Right cardiac atrium (tissue), 5 donors: ENCODE measurements around the gene CPA4. TPM values are rescaled to one million over a fixed set of nuclear protein-coding genes. Genes with fewer than 3 reads are reported as not detected.

Experiments used
- ATAC-seq, 2 donors: fragments of 200-7000 bp; cut with Tn5 transposase; one replicate each; pipeline versions ENCODE4 v1.8.0 to v1.9.1; 2020; ENCODE audit warnings: moderate library complexity in 2 of 2, mild to moderate bottlenecking in 1 of 2
- DNase-seq, 3 donors: peaks; one replicate each; pipeline ENCODE4 v3.0.0-alpha.2; 2020
- H3K27ac ChIP-seq: one replicate; pipeline ENCODE4 v1.5.1; 2013; ENCODE audit warnings: mild to moderate bottlenecking, low read length, control low read depth, moderate library complexity
- H3K27me3 ChIP-seq: one replicate; pipeline ENCODE4 v1.6.1; 2013; ENCODE audit not compliant: control insufficient read depth, insufficient read depth
- H3K4me1 ChIP-seq: one replicate; pipeline ENCODE4 v1.6.1; 2013; ENCODE audit warnings: low read length; ENCODE audit not compliant: control insufficient read depth, insufficient read depth
- H3K4me3 ChIP-seq: one replicate; pipeline ENCODE4 v1.5.1; 2013; ENCODE audit warnings: low read length, control low read depth
- H3K9me3 ChIP-seq: one replicate; pipeline ENCODE4 v1.6.1; 2013; ENCODE audit warnings: low read length; ENCODE audit not compliant: control insufficient read depth
- WGBS: extraction: QIAGEN DNeasy Blood & Tissue Kit; methylation state at CpG from one replicate; pipeline ENCODE4 v1.1.7; 2013; 5-methylcytosine and 5-hydroxymethylcytosine counted together
- intact Hi-C, 4 donors: fragments of 100-400 bp; cut with DNase I; formaldehyde crosslinking; loops; one replicate each; pipeline versions ENCODE4 v1.11.0 to v1.14.0; 2022 to 2023
- polyA plus RNA-seq: library from polyadenylated mRNA; stranded (reverse); fragments of 200-250 nt; gene quantifications from one replicate; pipeline ENCODE4 v1.2.3, GENCODE V29; 2013
- total RNA-seq, 4 donors: library from RNA; stranded (reverse); fragmentation: NEBNext Ultra II Directional; extraction: Animal tissue kit (Norgen Biotek cat#: 25700); gene quantifications; one replicate each; pipeline ENCODE4 v1.2.1, GENCODE V29; 2021
- donor health status: healthy with polysubstance abuse.
- donor health status: DM: no; HTN: yes; CAD: no.
- donor health status: DM: no; HTN: no; CAD: no.
- donor health status: DM: no; HTN: yes; CAD: no; lungs with severe emphysema.
- donor health status: DM: yes; HTN: yes; CAD: no.

CPA4 gene
- total and polyA plus RNA-seq, 5 donors: 0.02 to 0.84 (median 0.50) TPM; not detected in 1

GRCh38 chr7:130289478-130289877, 3.5 kb upstream of the CPA4 start:
- no peak for ATAC-seq
- 92% methylated on average over 9 of the region's 9 CpGs for WGBS
- H3K4me1 ChIP-seq: no peaks in the 10 kb centered on the region
- H3K27ac ChIP-seq: no peak overlapping the region
- H3K27me3 ChIP-seq: no peaks in the 10 kb centered on the region
- intact Hi-C loops: no loop called here
- no peak overlapping the region for H3K4me3 ChIP-seq
- DNase-seq: no peak
- H3K9me3 ChIP-seq: no peaks in the 10 kb centered on the region

DNA sequence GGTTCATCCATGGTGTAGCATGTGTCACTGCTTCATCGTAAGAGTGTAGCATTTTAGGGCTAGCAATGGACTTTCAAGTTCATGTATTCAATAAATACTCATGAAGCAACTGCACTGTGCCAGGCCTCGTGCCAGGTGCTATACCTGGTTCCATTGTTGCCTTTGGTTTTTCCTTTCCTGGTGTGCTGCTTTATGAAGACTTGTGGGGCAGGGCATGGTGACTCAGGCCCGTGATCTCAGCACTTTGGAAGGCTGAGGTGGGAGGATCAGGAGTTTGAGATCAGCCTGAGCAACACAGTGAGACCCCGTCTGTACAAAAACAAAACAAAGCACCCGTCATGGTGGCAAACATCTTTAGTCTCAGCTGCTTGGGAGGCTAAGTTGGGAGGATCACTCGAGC, 2.2 kb upstream of the CPA4 start:
- no peak for DNase-seq
- intact Hi-C loops: no loop called here
- 94% methylated on average over 6 of the region's 6 CpGs for WGBS

DNA sequence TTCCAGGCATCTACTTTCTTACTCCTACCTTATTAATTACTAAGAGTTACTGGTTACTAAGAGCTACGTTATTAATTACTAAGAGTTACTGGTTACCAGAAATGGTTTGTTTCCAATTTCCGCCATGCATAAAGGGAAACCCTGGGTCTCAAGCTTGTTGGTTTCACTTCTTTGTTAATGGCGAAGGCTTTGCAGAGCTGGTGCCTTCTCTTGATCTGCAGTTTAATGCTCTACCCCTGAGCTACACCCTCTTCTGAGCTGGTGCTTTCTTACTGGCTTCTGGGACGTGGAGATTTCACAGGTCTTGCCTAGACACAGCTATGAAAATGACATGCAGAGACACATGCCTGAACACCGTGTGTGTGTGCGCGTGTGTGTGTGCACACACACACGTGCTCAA, 560 bp downstream of the CPA4 start:
- ATAC-seq (no peak), DNase-seq (no peak)
- Histone ChIP-seq H3K9me3 (no peaks in the 10 kb centered on the region), H3K27ac (no peak overlapping the region), H3K27me3 (no peaks in the 10 kb centered on the region), H3K4me1 (no peaks in the 10 kb centered on the region), H3K4me3 (no peak overlapping the region)
- WGBS: 86% methylated on average over 8 of the region's 8 CpGs
- intact Hi-C loops: no loop called here

More for the DNA sequence above, 2.2 kb upstream of the CPA4 start:
- Histone ChIP-seq H3K9me3 (no peaks in the 10 kb centered on the region), H3K27ac (no peak overlapping the region), H3K27me3 (no peaks in the 10 kb centered on the region), H3K4me1 (no peaks in the 10 kb centered on the region), H3K4me3 (no peak overlapping the region)
- ATAC-seq: no peak

GRCh38 chr7:130294314-130294713, 1.4 kb downstream of the CPA4 start:
- Histone ChIP-seq H3K4me3 (no peak overlapping the region), H3K27ac (no peak overlapping the region), H3K27me3 (no peaks in the 10 kb centered on the region), H3K4me1 (no peaks in the 10 kb centered on the region), H3K9me3 (no peaks in the 10 kb centered on the region)
- intact Hi-C loops: no loop called here
- no peak for DNase-seq
- 83% methylated on average over 5 of the region's 5 CpGs for WGBS
- ATAC-seq: no peak

DNA sequence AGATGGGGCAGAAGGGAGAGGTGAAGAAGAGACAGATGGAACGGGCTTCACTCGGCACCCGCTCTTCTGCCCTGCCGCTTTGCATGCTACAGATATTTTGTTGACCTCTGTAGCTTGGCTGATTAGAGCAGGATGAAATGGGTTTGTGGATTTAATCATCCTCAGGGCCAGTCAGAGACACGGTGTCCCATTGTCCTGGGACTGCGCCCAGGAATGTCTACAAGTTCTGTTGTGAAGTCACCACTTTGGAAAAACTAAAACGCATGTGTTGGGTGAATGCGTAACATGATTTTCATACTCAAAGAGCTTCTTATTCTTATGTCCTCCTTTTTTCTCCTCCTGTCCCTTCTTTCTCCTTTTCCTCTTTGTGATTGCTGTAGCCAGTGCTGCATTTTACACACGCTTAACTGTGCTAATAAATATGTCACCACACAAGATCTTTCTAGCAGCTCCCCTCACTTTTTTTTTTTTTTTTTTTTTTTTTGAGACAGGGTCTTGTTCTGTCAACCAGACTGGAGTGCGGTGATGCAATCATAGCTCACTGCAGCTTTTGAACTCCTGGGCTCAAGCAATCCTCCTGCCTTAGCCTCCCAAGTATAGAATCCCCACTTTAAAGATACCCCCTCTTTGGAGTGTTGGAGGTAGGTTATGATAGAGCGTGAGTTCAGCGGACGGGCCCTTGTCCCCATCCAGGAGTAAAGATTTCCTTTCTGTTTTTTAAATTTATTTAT, 3.4 kb downstream of the CPA4 start:
- ATAC-seq: no peak
- DNase-seq: no peak
- H3K9me3 ChIP-seq: no peaks in the 10 kb centered on the region
- no peaks in the 10 kb centered on the region for H3K4me1 ChIP-seq
- no peak overlapping the region for H3K27ac ChIP-seq
- 87% methylated on average over 13 of the region's 13 CpGs for WGBS
- no peaks in the 10 kb centered on the region for H3K27me3 ChIP-seq
- no peak overlapping the region for H3K4me3 ChIP-seq
- intact Hi-C loops: no loop called here

GRCh38 chr7:130297628-130298543, 4.9 kb downstream of the CPA4 start:
- Histone ChIP-seq H3K9me3 (no peaks in the 10 kb centered on the region), H3K4me3 (no peak overlapping the region), H3K27ac (no peak overlapping the region), H3K27me3 (no peaks in the 10 kb centered on the region), H3K4me1 (no peaks in the 10 kb centered on the region)
- intact Hi-C loops: no loop called here
- DNase-seq (no peak), ATAC-seq (no peak)
- WGBS: 85% methylated on average over 20 of the region's 20 CpGs

GRCh38 chr7:130298544-130299326, 5.8 kb downstream of the CPA4 start:
- no peak for DNase-seq
- ATAC-seq: no peak
- H3K27me3 ChIP-seq: no peaks in the 10 kb centered on the region
- no peaks in the 10 kb centered on the region for H3K4me1 ChIP-seq
- no peaks in the 10 kb centered on the region for H3K9me3 ChIP-seq
- intact Hi-C loops: no loop called here
- WGBS: 83% methylated on average over 5 of the region's 5 CpGs
- no peak overlapping the region for H3K4me3 ChIP-seq
- no peak overlapping the region for H3K27ac ChIP-seq

GRCh38 chr7:130299866-130300265, 6.9 kb downstream of the CPA4 start:
- no peak overlapping the region for H3K27ac ChIP-seq
- intact Hi-C loops: no loop called here
- no peaks in the 10 kb centered on the region for H3K27me3 ChIP-seq
- no peak for DNase-seq
- no peak for ATAC-seq
- H3K4me1 ChIP-seq: no peaks in the 10 kb centered on the region
- WGBS: 88% methylated on average over 7 of the region's 7 CpGs
- H3K9me3 ChIP-seq: no peaks in the 10 kb centered on the region
- H3K4me3 ChIP-seq: no peak overlapping the region

GRCh38 chr7:130301501-130302020, 8.6 kb downstream of the CPA4 start:
- H3K4me3 ChIP-seq: no peak overlapping the region
- H3K27me3 ChIP-seq: no peaks in the 10 kb centered on the region
- WGBS: 78% methylated on average over 8 of the region's 8 CpGs
- no peak overlapping the region for H3K27ac ChIP-seq
- no peaks in the 10 kb centered on the region for H3K4me1 ChIP-seq
- H3K9me3 ChIP-seq: no peaks in the 10 kb centered on the region
- DNase-seq: no peak
- ATAC-seq: no peak
- intact Hi-C loops: no loop called here

DNA sequence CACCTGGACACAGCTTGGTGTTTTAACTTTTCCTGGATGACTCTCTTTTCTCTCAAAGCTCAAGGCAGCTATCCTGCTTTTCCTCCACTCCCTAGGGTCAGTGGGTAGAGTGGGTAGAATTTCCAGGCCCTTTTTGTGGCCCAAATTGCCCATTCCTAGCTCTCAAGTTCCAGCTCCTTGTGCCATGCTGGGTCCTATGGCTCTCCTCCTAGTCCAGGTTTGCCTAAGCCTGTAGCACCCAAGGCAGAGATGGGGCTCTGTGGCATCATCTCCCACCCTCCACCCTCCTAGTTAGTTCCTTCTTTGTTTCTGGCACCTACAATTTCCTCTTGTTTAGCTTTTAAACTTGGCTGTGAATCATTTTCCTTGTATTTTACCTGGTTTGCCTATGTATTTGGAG, 9.7 kb downstream of the CPA4 start:
- no peak overlapping the region for H3K27ac ChIP-seq
- DNase-seq: no peak
- H3K9me3 ChIP-seq: no peaks in the 10 kb centered on the region
- no peaks in the 10 kb centered on the region for H3K27me3 ChIP-seq
- H3K4me3 ChIP-seq: no peak overlapping the region
- ATAC-seq: no peak
- H3K4me1 ChIP-seq: no peaks in the 10 kb centered on the region
- intact Hi-C loops: no loop called here

DNA sequence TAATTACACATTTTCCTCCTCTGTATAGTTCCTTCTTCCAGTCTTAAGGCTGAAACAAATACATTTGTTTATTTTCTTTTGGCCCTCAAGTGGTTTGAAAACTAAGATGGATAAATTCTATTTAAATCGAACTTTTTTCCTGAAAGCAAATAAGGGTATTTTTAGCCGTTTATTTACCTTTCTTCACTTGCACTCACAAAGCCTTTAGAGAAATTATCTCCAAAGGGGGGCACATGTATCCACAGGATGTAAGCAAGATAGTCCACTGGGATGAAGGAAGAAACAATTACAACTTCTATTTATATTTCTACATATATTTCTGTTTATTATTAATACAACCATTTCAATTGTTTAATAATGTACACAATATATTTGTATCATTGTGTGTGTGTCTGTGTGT, 10.2 kb downstream of the CPA4 start:
- WGBS: 53% methylated on average over 2 of the region's 2 CpGs
- intact Hi-C loops: no loop called here
- H3K4me1 ChIP-seq: no peaks in the 10 kb centered on the region

More for the DNA sequence above, 10.2 kb downstream of the CPA4 start:
- Histone ChIP-seq H3K9me3 (no peaks in the 10 kb centered on the region), H3K27me3 (no peaks in the 10 kb centered on the region), H3K4me3 (no peak overlapping the region), H3K27ac (no peak overlapping the region)
- ATAC-seq: no peak
- DNase-seq: no peak
